Cardiac muscle cell (in vitro differentiated cells and primary cell): Measurements from ENCODE around the gene SDK2. TPM values are rescaled to one million over a fixed set of nuclear protein-coding genes. Genes with fewer than 3 reads are reported as not detected.

Source experiments
- DNase-seq, 2 donors: peaks; one replicate each; pipeline versions ENCODE4 v3.0.0 to v3.0.0-alpha.2; 2010 to 2017; ENCODE audit warnings: low read depth in 1 of 2, low spot score in 1 of 2
- H3K27ac ChIP-seq: fragments of 200-600 bp; sonication (generic); 2 replicates; pipeline ENCODE4 v1.5.1; 2016
- H3K27me3 ChIP-seq: fragments of 200-600 bp; sonication (generic); 2 replicates; pipeline ENCODE4 v1.6.0; 2016; ENCODE audit warnings: control low read depth
- H3K36me3 ChIP-seq: fragments of 200-600 bp; sonication (generic); 2 replicates; pipeline ENCODE4 v1.5.1; 2016; ENCODE audit warnings: control low read depth
- H3K4me1 ChIP-seq: fragments of 200-600 bp; sonication (generic); 2 replicates; pipeline ENCODE4 v1.8.1; 2017; ENCODE audit warnings: low read depth, mild to moderate bottlenecking, mixed run types
- H3K4me3 ChIP-seq: fragments of 200-600 bp; sonication (generic); 2 replicates; pipeline ENCODE4 v1.5.1; 2016; ENCODE audit warnings: mild to moderate bottlenecking
- H3K9me3 ChIP-seq: fragments of 200-600 bp; sonication (generic); 2 replicates; pipeline ENCODE4 v1.5.1; 2017; ENCODE audit warnings: low read depth, mild to moderate bottlenecking, control low read depth
- polyA plus RNA-seq: library from polyadenylated mRNA; unstranded; fragments of >200 nt; fragmentation: Nextera tagmentation; extraction: Ambion mirVana; gene quantifications from 2 replicates; pipeline ENCODE4 v1.2.1, GENCODE V29; 2016
- total RNA-seq: library from RNA; depleted of rRNA; stranded (reverse); fragments of >200 nt; gene quantifications from 2 replicates; pipeline ENCODE4 v1.2.3, GENCODE V29; 2016
- TF ChIP-seq, protein P1 (sequence below): IDR thresholded peaks from 2 replicates; pipeline ENCODE4 v1.5.1; 2012; ENCODE audit warnings: low read depth, mild to moderate bottlenecking, low read length

SDK2 gene
- total and polyA plus RNA-seq, 2 experiments from 2014 or later: 11.8 to 46.8 TPM

DNA sequence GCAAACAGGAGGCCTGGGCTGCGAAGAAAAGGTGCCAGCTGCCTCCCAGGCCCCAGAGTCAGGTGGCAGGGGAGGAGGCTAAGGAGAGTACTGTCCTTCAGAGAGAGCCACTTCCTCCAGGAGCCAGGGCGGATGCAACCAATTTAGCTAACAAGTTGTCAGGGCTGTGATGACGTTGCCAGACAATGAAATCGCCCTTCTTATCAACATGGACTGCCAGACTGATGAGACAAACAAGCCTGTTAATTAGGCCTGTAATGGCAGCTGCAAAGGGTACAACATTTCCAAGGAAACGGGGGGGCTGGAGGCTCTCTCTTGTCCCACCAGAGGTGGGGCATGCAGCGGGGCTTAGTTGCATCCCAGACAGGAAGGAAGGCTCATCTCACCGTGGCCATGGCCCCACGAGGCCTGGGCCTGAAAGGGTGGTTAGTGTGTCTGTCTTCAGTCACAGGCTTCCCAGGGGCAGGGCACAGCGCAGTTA, 111.8 kb downstream of the SDK2 start:
- no peak overlapping the region for H3K4me3 ChIP-seq
- no peaks in the 10 kb centered on the region for H3K36me3 ChIP-seq
- peak overlapping the region; percentile 24 for H3K27ac ChIP-seq
- no peaks in the 10 kb centered on the region for H3K9me3 ChIP-seq
- TF ChIP-seq, protein P1, sequence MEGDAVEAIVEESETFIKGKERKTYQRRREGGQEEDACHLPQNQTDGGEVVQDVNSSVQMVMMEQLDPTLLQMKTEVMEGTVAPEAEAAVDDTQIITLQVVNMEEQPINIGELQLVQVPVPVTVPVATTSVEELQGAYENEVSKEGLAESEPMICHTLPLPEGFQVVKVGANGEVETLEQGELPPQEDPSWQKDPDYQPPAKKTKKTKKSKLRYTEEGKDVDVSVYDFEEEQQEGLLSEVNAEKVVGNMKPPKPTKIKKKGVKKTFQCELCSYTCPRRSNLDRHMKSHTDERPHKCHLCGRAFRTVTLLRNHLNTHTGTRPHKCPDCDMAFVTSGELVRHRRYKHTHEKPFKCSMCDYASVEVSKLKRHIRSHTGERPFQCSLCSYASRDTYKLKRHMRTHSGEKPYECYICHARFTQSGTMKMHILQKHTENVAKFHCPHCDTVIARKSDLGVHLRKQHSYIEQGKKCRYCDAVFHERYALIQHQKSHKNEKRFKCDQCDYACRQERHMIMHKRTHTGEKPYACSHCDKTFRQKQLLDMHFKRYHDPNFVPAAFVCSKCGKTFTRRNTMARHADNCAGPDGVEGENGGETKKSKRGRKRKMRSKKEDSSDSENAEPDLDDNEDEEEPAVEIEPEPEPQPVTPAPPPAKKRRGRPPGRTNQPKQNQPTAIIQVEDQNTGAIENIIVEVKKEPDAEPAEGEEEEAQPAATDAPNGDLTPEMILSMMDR: no peak
- H3K27me3 ChIP-seq: no peaks in the 10 kb centered on the region
- DNase-seq: peak in 1 of 2 donors; percentile 26
- peaks cover 50% of the 10 kb centered on the region for H3K4me1 ChIP-seq

DNA sequence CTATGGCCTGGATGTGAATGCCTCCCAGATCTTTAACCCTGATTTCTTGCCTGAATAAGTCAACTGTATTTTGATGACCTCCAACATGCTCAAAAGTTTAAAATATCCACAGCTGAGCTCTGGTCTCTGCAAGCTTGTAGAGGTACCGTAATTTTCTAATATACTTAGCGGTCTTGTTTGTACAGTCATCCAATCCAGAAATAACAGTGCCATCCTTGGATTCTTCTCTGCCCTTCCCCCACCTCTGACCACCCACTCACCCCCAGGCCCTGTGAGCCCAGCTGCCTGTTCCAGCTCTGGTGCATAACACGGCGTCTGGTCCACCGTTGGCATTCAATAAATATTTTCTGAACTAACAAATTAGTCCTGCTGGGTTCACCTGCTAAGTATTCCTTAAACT, 113.1 kb downstream of the SDK2 start:
- Histone ChIP-seq H3K4me1 (peaks cover 37% of the 10 kb centered on the region), H3K9me3 (no peaks in the 10 kb centered on the region), H3K36me3 (no peaks in the 10 kb centered on the region), H3K27ac (no peak overlapping the region), H3K27me3 (no peaks in the 10 kb centered on the region), H3K4me3 (no peak overlapping the region)
- no peak for DNase-seq
- TF ChIP-seq, protein P1: no peak

DNA sequence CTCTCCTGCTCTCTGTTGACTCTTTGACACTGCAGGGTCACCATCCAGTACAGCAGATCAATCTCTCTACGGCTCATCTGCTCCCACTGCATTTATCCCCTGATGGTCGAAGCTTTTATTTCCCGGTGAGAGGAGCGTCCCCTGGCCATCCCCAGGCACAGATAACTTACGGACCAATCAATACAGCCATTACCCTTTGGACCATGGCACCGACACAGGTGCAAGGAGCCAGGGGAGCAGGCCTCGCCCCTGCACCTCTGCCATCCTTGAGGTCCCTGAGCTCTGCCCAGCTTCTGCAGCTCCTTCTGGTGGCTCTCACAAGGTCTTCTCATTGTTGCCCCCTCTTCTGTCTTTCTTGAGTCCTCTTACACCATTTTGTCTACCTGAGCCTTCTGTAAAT, 115.6 kb downstream of the SDK2 start:
- Histone ChIP-seq H3K4me1 (peaks cover 21% of the 10 kb centered on the region), H3K4me3 (no peak overlapping the region), H3K36me3 (no peaks in the 10 kb centered on the region), H3K27ac (no peak overlapping the region), H3K27me3 (no peaks in the 10 kb centered on the region), H3K9me3 (no peaks in the 10 kb centered on the region)
- no peak for DNase-seq
- TF ChIP-seq, protein P1: no peak

DNA sequence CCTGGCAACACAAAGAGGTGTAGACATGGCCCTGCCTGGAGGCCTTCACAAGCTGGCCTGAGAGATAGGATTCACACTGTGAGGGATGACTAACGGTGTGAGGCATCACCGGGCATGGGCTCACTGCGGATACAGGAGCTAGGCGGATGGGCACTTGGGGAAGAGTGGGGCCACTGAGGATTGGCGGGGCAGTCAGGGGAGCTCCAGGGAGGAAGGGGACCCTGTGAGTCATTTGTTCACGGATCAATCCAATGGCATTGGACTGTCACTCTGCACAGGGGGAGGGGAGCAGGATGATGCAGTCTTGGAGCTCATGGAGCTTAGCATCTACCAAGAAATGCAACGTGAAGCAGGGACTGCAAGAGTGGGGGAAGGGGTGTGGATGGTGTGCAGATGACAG, 117.3 kb downstream of the SDK2 start:
- Histone ChIP-seq H3K27me3 (no peaks in the 10 kb centered on the region), H3K4me1 (peaks cover 14% of the 10 kb centered on the region), H3K36me3 (no peaks in the 10 kb centered on the region), H3K4me3 (no peak overlapping the region), H3K27ac (no peak overlapping the region), H3K9me3 (no peaks in the 10 kb centered on the region)
- TF ChIP-seq, protein P1: no peak
- DNase-seq: no peak

DNA sequence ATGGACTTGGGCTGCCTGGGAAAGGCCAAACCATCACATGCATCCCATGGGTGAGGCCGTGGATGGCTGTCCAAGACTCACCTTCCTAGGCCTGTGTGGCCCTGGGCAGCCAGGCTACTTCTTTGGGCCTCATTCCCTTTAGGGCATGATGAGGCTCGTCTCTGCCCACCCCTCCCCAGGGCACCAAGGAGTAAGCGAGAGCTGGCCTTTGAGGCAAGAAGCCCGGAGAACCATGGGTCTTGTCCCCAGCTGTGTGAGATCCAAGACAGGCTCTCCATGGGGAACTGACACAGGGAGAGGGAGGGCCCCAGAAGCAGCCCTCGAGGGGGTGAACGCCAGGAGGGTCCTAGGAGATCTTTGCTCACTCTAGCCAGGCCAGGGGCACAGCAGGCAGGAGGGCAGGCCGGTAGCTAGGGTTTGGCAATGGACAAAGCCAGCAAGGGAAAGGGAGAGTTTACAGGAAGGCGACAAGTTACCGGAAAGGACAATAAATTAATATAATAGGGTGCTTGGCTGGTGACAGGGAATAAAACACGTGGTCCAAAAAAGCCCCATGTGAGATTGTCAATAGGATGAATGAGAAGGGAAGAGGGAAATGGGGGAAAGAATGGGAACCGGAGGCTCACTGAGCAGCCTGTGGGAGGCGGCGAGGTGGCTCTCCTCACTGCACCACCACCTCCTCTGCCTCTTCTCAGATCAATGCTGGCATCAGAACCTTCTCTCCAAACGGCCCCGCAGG, 119.1 kb downstream of the SDK2 start:
- TF ChIP-seq, protein P1: no peak
- no peak overlapping the region for H3K27ac ChIP-seq
- no peaks in the 10 kb centered on the region for H3K4me1 ChIP-seq
- no peaks in the 10 kb centered on the region for H3K9me3 ChIP-seq
- no peaks in the 10 kb centered on the region for H3K27me3 ChIP-seq
- H3K4me3 ChIP-seq: no peak overlapping the region
- no peak for DNase-seq
- no peaks in the 10 kb centered on the region for H3K36me3 ChIP-seq
